KMS-11 (cell line): ENCODE results near the gene APBA1.

Experiments
- H2AFZ ChIP-seq: fragments of 200-600 bp; sonication (generic); 2 replicates; pipeline ENCODE4 v1.6.1; 2016; ENCODE audit warnings: antibody characterized with exemption, mixed run types, low read depth
- H3K27ac ChIP-seq: fragments of 200-600 bp; sonication (generic); 2 replicates; pipeline ENCODE4 v1.6.1; 2016; ENCODE audit warnings: mild to moderate bottlenecking, mixed run types
- H3K27me3 ChIP-seq: fragments of 200-600 bp; sonication (generic); 2 replicates; pipeline ENCODE4 v1.6.1; 2017; ENCODE audit warnings: mild to moderate bottlenecking, low read depth, mixed run types, moderate library complexity; ENCODE audit not compliant: insufficient read depth
- H3K36me3 ChIP-seq: fragments of 200-600 bp; sonication (generic); 2 replicates; pipeline ENCODE4 v1.6.1; 2017; ENCODE audit warnings: mild to moderate bottlenecking, mixed run types; ENCODE audit not compliant: insufficient read depth
- H3K4me1 ChIP-seq: fragments of 200-600 bp; sonication (generic); 2 replicates; pipeline ENCODE4 v1.6.1; 2016; ENCODE audit warnings: mild to moderate bottlenecking, low read depth, mixed run types; ENCODE audit not compliant: poor library complexity, severe bottlenecking
- H3K4me2 ChIP-seq: fragments of 200-600 bp; sonication (generic); 2 replicates; pipeline ENCODE4 v1.7.0; 2016; ENCODE audit warnings: mild to moderate bottlenecking, mixed run types
- H3K4me3 ChIP-seq: fragments of 200-600 bp; sonication (generic); IDR thresholded peaks from 2 replicates; pipeline ENCODE4 v1.6.1; 2017; ENCODE audit warnings: low read depth, low read length, mixed read lengths; ENCODE audit not compliant: insufficient read depth
- H3K79me2 ChIP-seq: fragments of 200-600 bp; sonication (generic); 2 replicates; pipeline ENCODE4 v1.6.1; 2016; ENCODE audit warnings: low read depth, mixed run types; ENCODE audit not compliant: insufficient read depth
- H3K9ac ChIP-seq: fragments of 200-600 bp; sonication (generic); 2 replicates; pipeline ENCODE4 v1.6.1; 2016; ENCODE audit warnings: mild to moderate bottlenecking, mixed run types
- H4K20me1 ChIP-seq: fragments of 200-600 bp; sonication (generic); 2 replicates; pipeline ENCODE4 v1.6.1; 2016; ENCODE audit warnings: mild to moderate bottlenecking, mixed run types; ENCODE audit not compliant: insufficient read depth
- CTCF ChIP-seq: fragments of 200-600 bp; sonication (generic); conservative IDR thresholded peaks from 2 replicates; pipeline ENCODE4 v1.6.1; 2017; ENCODE audit warnings: low read depth, mild to moderate bottlenecking, antibody characterized with exemption, low read length, moderate library complexity, mixed read lengths

APBA1 gene

GRCh38 chr9:69672596-69673310 is 582 bp upstream of the APBA1 start:
- Histone ChIP-seq H4K20me1 (no peaks in the 10 kb centered on the region), H3K9ac (peak overlapping the region; percentile 55; the same call in 1 of the 2 replicates), H3K4me3 (no peak overlapping the region), H3K27ac (no peak overlapping the region), H2AFZ (peak overlapping the region; percentile 98), H3K27me3 (no peaks in the 10 kb centered on the region), H3K79me2 (no peaks in the 10 kb centered on the region), H3K4me2 (peak overlapping the region; percentile 93), H3K36me3 (no peaks in the 10 kb centered on the region), H3K4me1 (peaks cover 8% of the 10 kb centered on the region)
- peak; percentile 75 for TF ChIP-seq CTCF

GRCh38 chr9:69671311-69671878 is 776 bp downstream of the APBA1 start:
- no peak overlapping the region for H3K9ac ChIP-seq
- H3K36me3 ChIP-seq: no peaks in the 10 kb centered on the region
- H3K27me3 ChIP-seq: no peaks in the 10 kb centered on the region
- H3K4me2 ChIP-seq: 0 out of 2 replicates have a peak overlapping the region, but pooled peaks have one; percentile 41
- H3K4me3 ChIP-seq: no peak overlapping the region
- TF ChIP-seq CTCF: no peak
- H4K20me1 ChIP-seq: no peaks in the 10 kb centered on the region
- H3K4me1 ChIP-seq: peaks cover 8% of the 10 kb centered on the region
- H3K27ac ChIP-seq: no peak overlapping the region
- no peaks in the 10 kb centered on the region for H3K79me2 ChIP-seq
- peak overlapping the region; percentile 31; the same call in 1 of the 2 replicates for H2AFZ ChIP-seq

GRCh38 chr9:69667306-69667705 is 4.9 kb downstream of the APBA1 start:
- TF ChIP-seq CTCF: no peak

GRCh38 chr9:69660304-69660703 is 11.9 kb downstream of the APBA1 start:
- TF ChIP-seq CTCF: no peak
- H3K9ac ChIP-seq: no peak overlapping the region

More at GRCh38 chr9:69667306-69667705, 4.9 kb downstream of the APBA1 start:
- Histone ChIP-seq H3K4me3 (no peak overlapping the region), H3K79me2 (no peaks in the 10 kb centered on the region), H4K20me1 (no peaks in the 10 kb centered on the region), H2AFZ (no peak overlapping the region), H3K27ac (no peak overlapping the region), H3K4me1 (no peaks in the 10 kb centered on the region), H3K36me3 (no peaks in the 10 kb centered on the region), H3K9ac (no peak overlapping the region), H3K4me2 (no peak overlapping the region), H3K27me3 (no peaks in the 10 kb centered on the region)

More at GRCh38 chr9:69660304-69660703, 11.9 kb downstream of the APBA1 start:
- H3K79me2 ChIP-seq: no peaks in the 10 kb centered on the region
- no peaks in the 10 kb centered on the region for H3K4me1 ChIP-seq
- no peaks in the 10 kb centered on the region for H4K20me1 ChIP-seq
- H3K36me3 ChIP-seq: no peaks in the 10 kb centered on the region
- no peak overlapping the region for H3K4me2 ChIP-seq
- no peak overlapping the region for H2AFZ ChIP-seq
- no peak overlapping the region for H3K27ac ChIP-seq
- no peaks in the 10 kb centered on the region for H3K27me3 ChIP-seq
- no peak overlapping the region for H3K4me3 ChIP-seq
